Psoas muscle (tissue), 8 donors: ENCODE results near the gene PSMD1. TPM values are rescaled to one million over a fixed set of nuclear protein-coding genes. Genes with fewer than 3 reads are reported as not detected.

Experiments
- ATAC-seq, 4 donors: fragments of 200-7000 bp; cut with Tn5 transposase; one replicate each; pipeline ENCODE4 v1.9.1; 2020; ENCODE audit warnings: moderate library complexity in 3 of 4, mild to moderate bottlenecking in 2 of 4
- DNase-seq, 2 donors: peaks; one replicate each; pipeline ENCODE4 v3.0.0-alpha.2; 2020
- H3K27ac ChIP-seq: fragments of 200-600 bp; one replicate; pipeline ENCODE4 v1.8.0; 2022
- H3K27me3 ChIP-seq, 3 donors: fragments of 200-600 bp in 1 of 3; one replicate each; pipeline versions ENCODE4 v1.6.1 to v1.8.0; 2013 to 2022; ENCODE audit warnings: low read length in 2 of 3, mild to moderate bottlenecking in 2 of 3, moderate library complexity in 1 of 3; ENCODE audit not compliant: insufficient read depth in 3 of 3
- H3K36me3 ChIP-seq, 2 donors: fragments of 200-600 bp in 1 of 2; one replicate each; pipeline versions ENCODE4 v1.6.1 to v1.8.0; 2013 to 2022; ENCODE audit warnings: low read depth in 1 of 2, mild to moderate bottlenecking in 1 of 2, moderate library complexity in 1 of 2; ENCODE audit not compliant: insufficient read depth in 1 of 2
- H3K4me1 ChIP-seq: fragments of 200-600 bp; one replicate; pipeline ENCODE4 v1.8.0; 2022
- H3K4me3 ChIP-seq: fragments of 200-600 bp; one replicate; pipeline ENCODE4 v1.8.0; 2022; ENCODE audit warnings: mild to moderate bottlenecking
- H3K9me3 ChIP-seq: fragments of 200-600 bp; one replicate; pipeline ENCODE4 v1.8.0; 2022
- WGBS, 3 donors: extraction: QIAGEN DNeasy Blood & Tissue Kit; methylation state at CpG; one replicate each; pipeline versions ENCODE4 v1.1.6 to v1.1.7; 2013; 5-methylcytosine and 5-hydroxymethylcytosine counted together
- intact Hi-C, 2 donors: fragments of 100-400 bp; cut with DNase I; formaldehyde crosslinking; loops; one replicate each; pipeline versions ENCODE4 v1.11.0 to v1.14.2; 2022
- polyA plus RNA-seq, 3 donors: library from polyadenylated mRNA; stranded (reverse); fragments of 200-250 nt; gene quantifications; one replicate each; pipeline ENCODE4 v1.2.3, GENCODE V29; 2013
- total RNA-seq, 4 donors: library from RNA; stranded (reverse); fragmentation: NEBNext Ultra II Directional in 2 of 4; extraction: Animal tissue kit (Norgen Biotek cat#: 25700) in 2 of 4; gene quantifications; one replicate each; pipeline versions ENCODE4 v1.2.1 to v1.2.4, GENCODE V29; 2021 to 2023
- TF ChIP-seq, protein P1 (sequence below): fragments of 200-600 bp; IDR thresholded peaks from one replicate; pipeline ENCODE4 v1.8.0; 2022; ENCODE audit warnings: antibody characterized with exemption
- donor health status: healthy with polysubstance abuse.
- donor health status: DM: no; HTN: no; CAD: no; lungs with moderate emphysema.
- donor health status: Bipolar disorder and iron deficiency.
- donor health status: healthy.
- donor health status: DM: yes; HTN: yes; CAD: no.
- donor health status: DM: no; HTN: no; CAD: no.
- donor health status: DM: no; HTN: no; CAD: no.
- donor health status: DM: yes; HTN: yes; CAD: no.

Gene PSMD1
- total and polyA plus RNA-seq, 7 donors, result 74.4 to 170 (median 152) TPM

- H3K27ac ChIP-seq, result no peak overlapping the region
- ATAC-seq (no peak), DNase-seq (no peak)
- H3K36me3 ChIP-seq, result no peaks in the 10 kb centered on the region
- intact Hi-C loops, result no loop called here
- H3K27me3 ChIP-seq, result peaks cover 0 to under 1% (median 0%) of the 10 kb centered on the region in 3 donors
- TF ChIP-seq, protein P1, sequence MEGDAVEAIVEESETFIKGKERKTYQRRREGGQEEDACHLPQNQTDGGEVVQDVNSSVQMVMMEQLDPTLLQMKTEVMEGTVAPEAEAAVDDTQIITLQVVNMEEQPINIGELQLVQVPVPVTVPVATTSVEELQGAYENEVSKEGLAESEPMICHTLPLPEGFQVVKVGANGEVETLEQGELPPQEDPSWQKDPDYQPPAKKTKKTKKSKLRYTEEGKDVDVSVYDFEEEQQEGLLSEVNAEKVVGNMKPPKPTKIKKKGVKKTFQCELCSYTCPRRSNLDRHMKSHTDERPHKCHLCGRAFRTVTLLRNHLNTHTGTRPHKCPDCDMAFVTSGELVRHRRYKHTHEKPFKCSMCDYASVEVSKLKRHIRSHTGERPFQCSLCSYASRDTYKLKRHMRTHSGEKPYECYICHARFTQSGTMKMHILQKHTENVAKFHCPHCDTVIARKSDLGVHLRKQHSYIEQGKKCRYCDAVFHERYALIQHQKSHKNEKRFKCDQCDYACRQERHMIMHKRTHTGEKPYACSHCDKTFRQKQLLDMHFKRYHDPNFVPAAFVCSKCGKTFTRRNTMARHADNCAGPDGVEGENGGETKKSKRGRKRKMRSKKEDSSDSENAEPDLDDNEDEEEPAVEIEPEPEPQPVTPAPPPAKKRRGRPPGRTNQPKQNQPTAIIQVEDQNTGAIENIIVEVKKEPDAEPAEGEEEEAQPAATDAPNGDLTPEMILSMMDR, result no peak
- H3K4me1 ChIP-seq, result no peaks in the 10 kb centered on the region
- no peaks in the 10 kb centered on the region for H3K9me3 ChIP-seq
- H3K4me3 ChIP-seq, result no peak overlapping the region
Measured at GRCh38 chr2:231028889-231029288, 27.8 kb upstream of the PSMD1 start.

DNA sequence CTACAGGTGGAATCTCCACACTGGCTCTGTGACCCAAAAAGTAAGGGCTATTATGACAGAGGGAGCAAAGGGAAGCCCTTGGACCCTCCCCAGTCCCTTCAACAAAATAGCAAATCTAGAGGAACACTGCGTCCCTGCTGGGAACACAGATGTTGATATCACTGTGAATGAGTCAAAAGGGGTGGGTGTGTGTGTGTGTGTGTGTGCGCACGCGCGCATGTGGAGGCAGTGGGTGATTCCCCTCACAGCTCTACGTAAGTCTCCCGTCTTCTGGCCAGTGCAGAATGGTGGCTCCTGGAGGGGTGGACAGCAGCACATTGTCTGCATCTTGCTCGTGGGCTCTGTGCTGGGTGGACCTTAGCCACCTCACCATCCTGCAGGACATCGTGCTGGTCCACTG lies 27.1 kb upstream of the PSMD1 start:
- peaks cover 0 to 3% (median 0%) of the 10 kb centered on the region in 3 donors for H3K27me3 ChIP-seq
- DNase-seq (no peak), ATAC-seq (no peak)
- H3K9me3 ChIP-seq, result no peaks in the 10 kb centered on the region
- H3K27ac ChIP-seq, result no peak overlapping the region
- H3K36me3 ChIP-seq, result no peaks in the 10 kb centered on the region
- H3K4me1 ChIP-seq, result no peaks in the 10 kb centered on the region
- 84 to 89% (median 86%) methylated on average over 9 of the region's 9 CpGs for WGBS, 3 donors
- intact Hi-C loops, result no loop called here
- H3K4me3 ChIP-seq, result no peak overlapping the region
- TF ChIP-seq, protein P1, result no peak

DNA sequence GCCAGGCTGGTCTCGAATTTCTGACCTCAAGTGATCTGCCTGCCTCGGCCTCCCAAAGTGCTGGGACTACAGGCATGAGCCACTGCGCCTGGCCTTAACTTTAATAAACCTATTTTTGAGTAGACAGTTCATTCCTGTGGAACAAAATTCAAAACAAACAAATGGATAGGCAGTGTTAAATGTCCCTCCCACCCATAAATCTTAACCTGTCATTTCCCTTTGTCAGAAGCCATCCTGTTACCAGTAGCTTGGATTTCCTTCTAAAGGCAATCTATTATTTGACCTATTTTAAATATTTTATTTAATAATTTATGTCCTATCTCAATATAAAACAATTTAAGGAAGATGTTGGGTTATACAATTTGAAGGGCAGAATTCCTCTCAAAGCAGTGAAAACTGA lies 25.9 kb upstream of the PSMD1 start:
- TF ChIP-seq, protein P1, result no peak
- H3K27me3 ChIP-seq, result peaks cover 0 to 9% (median 2%) of the 10 kb centered on the region in 3 donors
- no peaks in the 10 kb centered on the region for H3K9me3 ChIP-seq
- no peak for DNase-seq
- no peak overlapping the region for H3K27ac ChIP-seq
- no peaks in the 10 kb centered on the region for H3K36me3 ChIP-seq
- intact Hi-C loops, result no loop called here
- no peaks in the 10 kb centered on the region for H3K4me1 ChIP-seq
- no peak for ATAC-seq
- WGBS, 3 donors, result 69 to 73% (median 70%) methylated on average over 3 of the region's 3 CpGs
- no peak overlapping the region for H3K4me3 ChIP-seq

DNA sequence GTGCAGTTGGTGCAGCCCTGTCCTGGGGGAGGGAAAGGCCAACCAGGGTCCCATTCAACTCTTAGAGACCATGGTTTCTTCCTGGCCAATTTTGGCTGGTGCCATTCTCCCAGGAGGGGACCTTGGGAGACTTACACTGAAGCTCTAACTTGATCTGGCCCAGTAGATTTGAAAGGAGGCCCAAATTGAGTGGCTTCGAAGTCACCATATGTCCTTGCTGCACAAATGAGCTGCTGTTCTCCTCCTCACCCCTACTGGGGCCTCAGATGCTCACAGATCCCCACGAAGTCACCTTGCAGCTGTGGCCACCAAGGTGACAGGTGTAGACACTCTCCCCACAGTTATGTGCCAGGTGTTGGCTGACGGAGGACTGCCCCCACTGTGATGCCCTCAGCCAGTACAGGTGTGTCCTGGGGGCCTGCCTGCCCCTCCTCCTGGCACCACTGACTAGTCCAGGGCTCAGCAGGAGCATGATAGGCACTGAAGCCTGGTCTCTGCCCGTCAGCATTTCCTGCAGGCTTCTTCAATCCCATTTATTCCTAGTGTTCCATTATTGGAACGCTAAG lies 24.0 kb upstream of the PSMD1 start:
- H3K27me3 ChIP-seq, result peaks cover 0 to 28% (median 11%) of the 10 kb centered on the region in 3 donors
- no peaks in the 10 kb centered on the region for H3K9me3 ChIP-seq

More for the DNA sequence above, 24.0 kb upstream of the PSMD1 start:
- Histone ChIP-seq H3K4me3 (no peak overlapping the region), H3K36me3 (no peaks in the 10 kb centered on the region), H3K4me1 (no peaks in the 10 kb centered on the region), H3K27ac (no peak overlapping the region)
- TF ChIP-seq, protein P1, result no peak
- WGBS, 3 donors, result 59 to 68% (median 62%) methylated on average over 5 of the region's 5 CpGs
- intact Hi-C loops, result no loop called here
- DNase-seq (no peak), ATAC-seq (no peak)
